DMS 273 (cell line): Measurements from ENCODE around the gene CCL8.
"Not testable (repeated sequence)": the region's sequence is repeated elsewhere in the genome, so short reads cannot be mapped to it uniquely, and the experiment has no call there.

Source experiments
- DNase-seq: peaks from one replicate; lab custom pipeline; 2025; ENCODE audit not compliant: unreplicated experiment; lab: John Stamatoyannopoulos, UW

The CCL8 gene

GRCh38 chr17:34313164-34313563, 6.1 kb upstream of the CCL8 start:
- no peak for DNase-seq

- no peak for DNase-seq
Measured at GRCh38 chr17:34314279-34314678, 5.0 kb upstream of the CCL8 start.

- DNase-seq: peak; percentile 33
Measured at GRCh38 chr17:34318474-34318873, 761 bp upstream of the CCL8 start.

GRCh38 chr17:34321964-34322363, 2.7 kb downstream of the CCL8 start:
- DNase-seq: no peak

GRCh38 chr17:34327580-34327979, 8.3 kb downstream of the CCL8 start:
- DNase-seq: not testable (repeated sequence)

- no peak for DNase-seq
Measured at GRCh38 chr17:34337701-34338100, 18.5 kb downstream of the CCL8 start.

GRCh38 chr17:34339138-34339770, 20.0 kb downstream of the CCL8 start:
- DNase-seq: no peak

GRCh38 chr17:34341916-34342315, 22.7 kb downstream of the CCL8 start:
- no peak for DNase-seq

- no peak for DNase-seq
Measured at GRCh38 chr17:34347063-34347462, 27.8 kb downstream of the CCL8 start.

GRCh38 chr17:34349751-34350150, 30.5 kb downstream of the CCL8 start:
- DNase-seq: no peak

- no peak for DNase-seq
Measured at GRCh38 chr17:34351096-34351495, 31.9 kb downstream of the CCL8 start.

- no peak for DNase-seq
Measured at GRCh38 chr17:34352191-34352590, 33.0 kb downstream of the CCL8 start.

GRCh38 chr17:34354637-34355036, 35.4 kb downstream of the CCL8 start:
- no peak for DNase-seq

- no peak for DNase-seq
Measured at GRCh38 chr17:34356194-34356593, 37.0 kb downstream of the CCL8 start, which contains the start of gene CCL13. Gene CCL13 (plus strand): TSS chr17:34356480. CDS start chr17:34356527, 47 bp downstream.

- DNase-seq: no peak
Measured at GRCh38 chr17:34357398-34357797, 38.2 kb downstream of the CCL8 start.

GRCh38 chr17:34358631-34359030, 39.4 kb downstream of the CCL8 start:
- no peak for DNase-seq

- no peak for DNase-seq
Measured at GRCh38 chr17:34360601-34361270, 41.5 kb downstream of the CCL8 start.

GRCh38 chr17:34361478-34362061, 42.3 kb downstream of the CCL8 start:
- peak; percentile 92 for DNase-seq

GRCh38 chr17:34363183-34363661, 44.0 kb downstream of the CCL8 start, which contains the start of gene CCL1:
Gene CCL1 (minus strand): TSS chr17:34363233. CDS start chr17:34363161, 72 bp downstream.
- no peak for DNase-seq

- no peak for DNase-seq
Measured at GRCh38 chr17:34364751-34365150, 45.5 kb downstream of the CCL8 start.

GRCh38 chr17:34365340-34365739, 46.1 kb downstream of the CCL8 start:
- DNase-seq: no peak

GRCh38 chr17:34366010-34366409, 46.8 kb downstream of the CCL8 start:
- no peak for DNase-seq
